Adrenal gland (tissue), 12 donors: ENCODE measurements around the gene CLC. TPM values are rescaled to one million over a fixed set of nuclear protein-coding genes. Genes with fewer than 3 reads are reported as not detected.
"Not testable (repeated sequence)": the region's sequence is repeated elsewhere in the genome, so short reads cannot be mapped to it uniquely, and the experiment has no call there.

ENCODE experiments used
- DNase-seq, 7 donors: peaks; one replicate each; pipeline ENCODE4 v3.0.0-alpha.2; 2019 to 2020
- H3K27ac ChIP-seq, 5 donors: fragments of 200-600 bp; sonication (generic) in 4 of 5; 1 replicate in 3 of 5; 2 replicates in 2 of 5; pipeline versions ENCODE4 v1.5.1 to v1.8.0; 2016 to 2020; ENCODE audit warnings: mild to moderate bottlenecking in 1 of 5
- H3K27me3 ChIP-seq: fragments of 200-600 bp; 2 replicates; pipeline ENCODE4 v1.8.0; 2021
- H3K36me3 ChIP-seq, 2 donors: fragments of 200-600 bp; replicated peaks in 1 of 2; 1 replicate in 1 of 2; 2 replicates in 1 of 2; pipeline versions ENCODE4 v1.5.1 to v1.8.0; 2018 to 2022
- H3K4me1 ChIP-seq, 2 donors: fragments of 200-600 bp; replicated peaks in 1 of 2; 1 replicate in 1 of 2; 2 replicates in 1 of 2; pipeline versions ENCODE4 v1.5.1 to v1.8.0; 2018 to 2021
- H3K4me3 ChIP-seq, 4 donors: fragments of 200-600 bp; sonication (generic) in 3 of 4; one replicate each; pipeline ENCODE4 v1.5.1; 2016 to 2018
- H3K9me3 ChIP-seq, 3 donors: fragments of 200-600 bp; sonication (generic) in 1 of 3; replicated peaks in 1 of 3; 1 replicate in 2 of 3; 2 replicates in 1 of 3; pipeline versions ENCODE4 v1.5.1 to v1.8.0; 2016 to 2021
- CTCF ChIP-seq, 6 experiments: fragments of 450-650 bp in 4 of 6; fragments of 200-600 bp in 2 of 6; sonication (generic) in 1 of 6; IDR thresholded peaks; 1 replicate in 5 of 6; 2 replicates in 1 of 6; pipeline versions ENCODE4 v1.5.1 to v1.8.0; 2016 to 2021; ENCODE audit warnings: antibody characterized with exemption in 6 of 6, mild to moderate bottlenecking in 2 of 6, moderate library complexity in 1 of 6
- POLR2A ChIP-seq, 2 donors: fragments of 450-650 bp; IDR thresholded peaks; one replicate each; pipeline ENCODE4 v1.6.1; 2017; ENCODE audit warnings: antibody characterized with exemption in 2 of 2, mild to moderate bottlenecking in 2 of 2, moderate library complexity in 1 of 2
- WGBS, 4 donors: extraction: QIAGEN DNeasy Blood & Tissue Kit in 2 of 4; methylation state at CpG; one replicate each; pipeline versions ENCODE4 v1.1.5 to v1.1.7; 2013 to 2017; 5-methylcytosine and 5-hydroxymethylcytosine counted together
- intact Hi-C, 2 donors: fragments of 100-400 bp; cut with DNase I; formaldehyde crosslinking; loops; one replicate each; pipeline versions ENCODE4 v1.14.1 to v1.15.0; 2022 to 2023
- polyA plus RNA-seq, 3 donors: library from polyadenylated mRNA; stranded (reverse); fragments of 200-250 nt in 2 of 3; fragments of 350-450 nt in 1 of 3; fragmentation: Illumina TruSeq in 1 of 3; extraction: RNeasy Lipid Tissue Mini Kit (QIAGEN cat#74804) in 1 of 3; gene quantifications; one replicate each; pipeline ENCODE4 v1.2.3, GENCODE V29; 2013 to 2014
- total RNA-seq, 9 donors: library from RNA; depleted of rRNA in 4 of 9; stranded (reverse); fragments of >200 nt in 4 of 9; fragments of 120-200 nt in 1 of 9; fragmentation: NEBNext Ultra II Directional in 1 of 9; extraction: Animal tissue kit (Norgen Biotek cat#: 25700) in 1 of 9; gene quantifications; one replicate each; pipeline versions ENCODE4 v1.1.0 to v1.2.4, GENCODE V29; 2013 to 2023
- donor health status: healthy with polysubstance abuse.
- donor health status: Bipolar disorder and iron deficiency.
- donor health status: DM: yes; HTN: yes; CAD: no.
- donor health status: DM: no; HTN: no; CAD: no.
- donor health status: DM: no; HTN: no; CAD: no.
- donor health status: DM: yes; HTN: yes; CAD: no.

CLC gene
- total and polyA plus RNA-seq, 12 donors: 0.66 to 3.7 TPM; not detected in 10

- DNase-seq: no peak
- H3K4me1 ChIP-seq: no peaks in the 10 kb centered on the region
- H3K4me3 ChIP-seq: no peak overlapping the region
- no peak for TF ChIP-seq CTCF (IDR thresholded peaks at IDR 0.05)
- no peak for TF ChIP-seq POLR2A (IDR thresholded peaks at IDR 0.05)
- no peaks in the 10 kb centered on the region for H3K9me3 ChIP-seq
- H3K36me3 ChIP-seq: no peaks in the 10 kb centered on the region
- H3K27me3 ChIP-seq: no peaks in the 10 kb centered on the region
- no peak overlapping the region for H3K27ac ChIP-seq
- intact Hi-C loops: no loop called here
- 76 to 80% (median 77%) methylated on average over 8 of the region's 8 CpGs for WGBS, 4 donors
These were observed 30.5 kb upstream of the CLC start for GRCh38 chr19:39768334-39768733.

- TF ChIP-seq POLR2A (IDR thresholded peaks at IDR 0.05) (no peak), CTCF (IDR thresholded peaks at IDR 0.05) (peak; percentile 28 to 69 (median 44))
- Histone ChIP-seq H3K27me3 (no peaks in the 10 kb centered on the region), H3K36me3 (no peaks in the 10 kb centered on the region), H3K9me3 (no peaks in the 10 kb centered on the region), H3K27ac (no peak overlapping the region), H3K4me1 (no peaks in the 10 kb centered on the region), H3K4me3 (no peak overlapping the region)
- intact Hi-C loops: no loop called here
- 45 to 48% (median 46%) methylated on average over 15 to 16 of the region's 16 CpGs for WGBS, 4 donors
- DNase-seq: peak; percentile 20 to 74 (median 55)
These were observed 27.6 kb upstream of the CLC start for GRCh38 chr19:39765091-39766076.

- DNase-seq, H3K4me1 ChIP-seq, H3K4me3 ChIP-seq, H3K9me3 ChIP-seq, H3K36me3 ChIP-seq, H3K27me3 ChIP-seq, H3K27ac ChIP-seq, intact Hi-C loops: not testable (repeated sequence)
- WGBS, 4 donors: 88 to 96% (median 94%) methylated on average over 1 of the region's 1 CpG
These were observed 24.0 kb upstream of the CLC start for GRCh38 chr19:39761851-39762250.

GRCh38 chr19:39759457-39760184 is 21.8 kb upstream of the CLC start:
- no peak for TF ChIP-seq CTCF (IDR thresholded peaks at IDR 0.05)
- no peak for TF ChIP-seq POLR2A (IDR thresholded peaks at IDR 0.05)
- intact Hi-C loops: no loop called here

More at GRCh38 chr19:39759457-39760184, 21.8 kb upstream of the CLC start:
- H3K27ac ChIP-seq: no peak overlapping the region
- H3K27me3 ChIP-seq: no peaks in the 10 kb centered on the region
- no peak for DNase-seq
- 70 to 78% (median 72%) methylated on average over 4 of the region's 4 CpGs for WGBS, 4 donors
- no peaks in the 10 kb centered on the region for H3K36me3 ChIP-seq
- H3K4me3 ChIP-seq: no peak overlapping the region
- H3K4me1 ChIP-seq: no peaks in the 10 kb centered on the region
- no peaks in the 10 kb centered on the region for H3K9me3 ChIP-seq
